HFFc6 (cell line): ENCODE measurements around the gene ULK4. TPM values are rescaled to one million over a fixed set of nuclear protein-coding genes. Genes with fewer than 3 reads are reported as not detected.
"Not testable (repeated sequence)": the region's sequence is repeated elsewhere in the genome, so short reads cannot be mapped to it uniquely, and the experiment has no call there.

Source experiments
- DNase-seq: peaks from one replicate; pipeline ENCODE4 v3.0.0-alpha.2; 2018
- H3K27ac Mint-ChIP-seq: 2 replicates; pipeline ENCODE4 v1.8.0; 2020; ENCODE audit warnings: mild to moderate bottlenecking, mixed read lengths
- H3K27me3 Mint-ChIP-seq: 2 replicates; pipeline ENCODE4 v1.8.0; 2021; ENCODE audit warnings: mild to moderate bottlenecking, moderate library complexity, mixed read lengths; ENCODE audit not compliant: insufficient read depth
- H3K36me3 Mint-ChIP-seq: 2 replicates; pipeline ENCODE4 v1.8.0; 2021; ENCODE audit warnings: low read depth, mixed read lengths
- H3K4me1 Mint-ChIP-seq: 2 replicates; pipeline ENCODE4 v1.8.0; 2020; ENCODE audit warnings: low read depth, mixed read lengths
- H3K4me3 Mint-ChIP-seq: 2 replicates; pipeline ENCODE4 v1.8.0; 2020; ENCODE audit warnings: mild to moderate bottlenecking, moderate library complexity, mixed read lengths
- H3K9me3 Mint-ChIP-seq: 2 replicates; pipeline ENCODE4 v1.8.0; 2020; ENCODE audit warnings: mild to moderate bottlenecking, mixed read lengths
- total RNA-seq, 6 experiments: library from RNA; stranded (reverse); fragmentation: NEBNext Ultra II Directional; extraction: Animal tissue kit (Norgen Biotek cat#: 25700); gene quantifications; 2 replicates in 1 of 6; 3 replicates in 5 of 6; pipeline ENCODE4 v1.2.3, GENCODE V29; 2021
- TF ChIP-seq, protein P1 (sequence below): fragments of 200-600 bp; sonication (generic); IDR thresholded peaks from 2 replicates; pipeline ENCODE4 v1.5.0; 2021; ENCODE audit warnings: antibody characterized with exemption, mild to moderate bottlenecking

The ULK4 gene
- total RNA-seq, 6 experiments from 2014 or later: 6.0 to 8.6 (median 6.7) TPM

DNA sequence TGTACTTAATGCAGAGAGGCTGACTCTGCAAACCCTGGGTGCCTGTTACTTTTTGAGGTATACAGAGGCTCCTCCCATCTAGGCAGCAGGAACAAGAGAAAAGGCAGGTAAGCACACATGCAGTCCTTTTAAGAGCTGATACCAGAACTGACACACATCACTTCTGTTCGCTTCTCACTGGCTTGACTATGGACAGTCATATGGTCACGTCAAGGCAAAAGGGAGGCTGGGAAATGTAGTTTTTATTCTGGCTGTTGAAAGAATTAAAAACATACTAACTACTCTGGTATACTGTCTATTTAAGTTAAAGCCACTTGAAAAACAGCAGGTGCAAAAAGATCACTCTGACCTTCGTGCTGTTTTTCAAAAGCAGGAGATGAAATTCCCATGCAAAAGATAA lies 544.3 kb downstream of the ULK4 start:
- no peak overlapping the region for H3K27ac Mint-ChIP-seq
- H3K36me3 Mint-ChIP-seq: no peaks in the 10 kb centered on the region
- H3K27me3 Mint-ChIP-seq: peaks cover 10% of the 10 kb centered on the region
- TF ChIP-seq, protein P1, sequence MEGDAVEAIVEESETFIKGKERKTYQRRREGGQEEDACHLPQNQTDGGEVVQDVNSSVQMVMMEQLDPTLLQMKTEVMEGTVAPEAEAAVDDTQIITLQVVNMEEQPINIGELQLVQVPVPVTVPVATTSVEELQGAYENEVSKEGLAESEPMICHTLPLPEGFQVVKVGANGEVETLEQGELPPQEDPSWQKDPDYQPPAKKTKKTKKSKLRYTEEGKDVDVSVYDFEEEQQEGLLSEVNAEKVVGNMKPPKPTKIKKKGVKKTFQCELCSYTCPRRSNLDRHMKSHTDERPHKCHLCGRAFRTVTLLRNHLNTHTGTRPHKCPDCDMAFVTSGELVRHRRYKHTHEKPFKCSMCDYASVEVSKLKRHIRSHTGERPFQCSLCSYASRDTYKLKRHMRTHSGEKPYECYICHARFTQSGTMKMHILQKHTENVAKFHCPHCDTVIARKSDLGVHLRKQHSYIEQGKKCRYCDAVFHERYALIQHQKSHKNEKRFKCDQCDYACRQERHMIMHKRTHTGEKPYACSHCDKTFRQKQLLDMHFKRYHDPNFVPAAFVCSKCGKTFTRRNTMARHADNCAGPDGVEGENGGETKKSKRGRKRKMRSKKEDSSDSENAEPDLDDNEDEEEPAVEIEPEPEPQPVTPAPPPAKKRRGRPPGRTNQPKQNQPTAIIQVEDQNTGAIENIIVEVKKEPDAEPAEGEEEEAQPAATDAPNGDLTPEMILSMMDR: no peak
- peaks cover 14% of the 10 kb centered on the region for H3K4me1 Mint-ChIP-seq
- H3K9me3 Mint-ChIP-seq: no peaks in the 10 kb centered on the region
- DNase-seq: no peak
- H3K4me3 Mint-ChIP-seq: no peak overlapping the region

DNA sequence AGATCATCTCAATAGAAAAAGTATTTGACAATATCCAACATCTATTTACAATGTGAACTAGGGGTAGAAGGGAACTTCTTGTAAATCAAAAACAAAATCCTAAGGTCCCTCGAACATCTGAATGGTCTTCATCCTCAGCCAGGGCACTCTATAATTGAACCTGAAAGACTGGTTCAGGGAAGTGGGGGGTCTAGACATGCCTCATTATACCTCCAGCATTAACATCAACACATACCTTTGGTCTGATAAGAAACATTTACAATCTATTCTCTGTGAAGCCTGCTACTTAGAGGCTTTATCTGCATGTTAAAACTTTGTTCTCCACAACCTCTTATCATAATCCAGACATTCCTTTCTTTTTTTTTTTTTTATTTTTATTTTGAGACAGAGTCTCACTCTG lies 550.8 kb downstream of the ULK4 start:
- no peak for DNase-seq
- H3K27ac Mint-ChIP-seq: no peak overlapping the region
- no peak overlapping the region for H3K4me3 Mint-ChIP-seq
- peaks cover 1% of the 10 kb centered on the region; the same call in 1 of the 2 replicates for H3K27me3 Mint-ChIP-seq
- no peaks in the 10 kb centered on the region for H3K9me3 Mint-ChIP-seq
- H3K4me1 Mint-ChIP-seq: no peaks in the 10 kb centered on the region
- TF ChIP-seq, protein P1: no peak
- no peaks in the 10 kb centered on the region for H3K36me3 Mint-ChIP-seq

DNA sequence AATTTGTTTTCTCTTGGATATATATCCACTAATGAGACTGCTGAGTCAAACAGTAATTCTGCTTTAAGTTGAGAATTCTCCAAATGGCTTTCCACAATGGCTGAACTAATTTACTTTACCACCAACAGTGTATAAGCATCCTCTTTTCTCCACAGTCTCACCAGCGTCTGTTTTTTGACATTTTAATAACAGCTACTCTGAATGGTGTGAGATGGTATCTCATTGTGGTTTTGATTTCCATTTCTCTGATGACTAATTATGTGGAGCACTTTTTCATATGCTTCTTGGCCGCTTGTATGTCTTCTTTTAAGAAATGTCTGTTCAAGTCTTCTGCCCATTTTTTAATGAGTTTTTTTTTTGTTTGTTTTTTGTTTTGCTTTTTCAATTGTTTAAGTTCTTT lies 556.4 kb downstream of the ULK4 start:
- Mint-ChIP-seq H3K27me3 (peaks cover 2% of the 10 kb centered on the region; the same call in 1 of the 2 replicates), H3K36me3 (no peaks in the 10 kb centered on the region), H3K4me3 (no peak overlapping the region), H3K27ac (no peak overlapping the region), H3K9me3 (no peaks in the 10 kb centered on the region), H3K4me1 (peaks cover 8% of the 10 kb centered on the region; the same call in 1 of the 2 replicates)
- DNase-seq: peak; percentile 55
- TF ChIP-seq, protein P1: no peak

DNA sequence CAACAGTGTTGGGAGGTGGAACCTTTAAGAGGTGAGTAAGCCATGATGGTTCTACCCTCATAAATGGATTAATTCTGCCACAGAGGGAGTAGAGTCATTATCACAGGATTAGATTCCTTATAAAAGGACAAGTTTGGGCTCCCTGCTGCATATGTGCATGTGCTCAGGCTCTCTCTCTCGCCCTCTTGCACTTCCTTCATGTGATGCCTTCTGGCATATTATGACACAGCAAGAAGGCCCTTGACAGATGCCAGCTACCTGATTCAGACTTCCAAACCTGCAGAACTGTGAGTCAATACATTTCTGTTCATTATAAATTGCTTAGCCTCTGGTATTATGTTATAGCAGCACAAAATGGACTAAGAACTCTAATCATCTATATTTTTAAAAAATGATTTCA lies 557.3 kb downstream of the ULK4 start:
- DNase-seq: no peak
- H3K4me3 Mint-ChIP-seq: no peak overlapping the region
- TF ChIP-seq, protein P1: no peak
- H3K27me3 Mint-ChIP-seq: peaks cover 3% of the 10 kb centered on the region
- H3K4me1 Mint-ChIP-seq: peaks cover 8% of the 10 kb centered on the region; the same call in 1 of the 2 replicates
- no peak overlapping the region for H3K27ac Mint-ChIP-seq
- no peaks in the 10 kb centered on the region for H3K9me3 Mint-ChIP-seq
- no peaks in the 10 kb centered on the region for H3K36me3 Mint-ChIP-seq

DNA sequence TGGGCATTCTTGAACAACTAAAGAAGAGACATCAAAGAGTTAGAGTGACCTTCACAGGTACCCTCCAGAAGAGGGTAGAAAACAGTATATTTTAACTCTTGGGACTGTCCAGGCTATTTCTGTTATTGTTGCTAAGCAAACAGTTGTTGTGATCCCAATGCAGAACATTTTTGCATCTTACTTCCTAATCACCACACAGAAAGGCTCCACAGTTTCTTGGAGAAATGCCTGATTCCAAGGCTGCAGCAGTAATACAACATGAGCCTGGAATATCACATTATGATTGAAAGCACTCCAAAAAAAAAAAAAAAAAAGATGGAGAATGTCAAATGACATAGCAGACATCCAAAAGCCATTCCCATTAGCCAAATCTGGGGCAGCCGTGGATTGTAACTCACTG lies 567.0 kb downstream of the ULK4 start:
- peaks cover 1% of the 10 kb centered on the region; the same call in 1 of the 2 replicates for H3K27me3 Mint-ChIP-seq
- no peaks in the 10 kb centered on the region for H3K4me1 Mint-ChIP-seq
- no peak overlapping the region for H3K27ac Mint-ChIP-seq
- no peaks in the 10 kb centered on the region for H3K36me3 Mint-ChIP-seq
- TF ChIP-seq, protein P1: no peak
- no peak overlapping the region for H3K4me3 Mint-ChIP-seq
- no peak for DNase-seq
- no peaks in the 10 kb centered on the region for H3K9me3 Mint-ChIP-seq

DNA sequence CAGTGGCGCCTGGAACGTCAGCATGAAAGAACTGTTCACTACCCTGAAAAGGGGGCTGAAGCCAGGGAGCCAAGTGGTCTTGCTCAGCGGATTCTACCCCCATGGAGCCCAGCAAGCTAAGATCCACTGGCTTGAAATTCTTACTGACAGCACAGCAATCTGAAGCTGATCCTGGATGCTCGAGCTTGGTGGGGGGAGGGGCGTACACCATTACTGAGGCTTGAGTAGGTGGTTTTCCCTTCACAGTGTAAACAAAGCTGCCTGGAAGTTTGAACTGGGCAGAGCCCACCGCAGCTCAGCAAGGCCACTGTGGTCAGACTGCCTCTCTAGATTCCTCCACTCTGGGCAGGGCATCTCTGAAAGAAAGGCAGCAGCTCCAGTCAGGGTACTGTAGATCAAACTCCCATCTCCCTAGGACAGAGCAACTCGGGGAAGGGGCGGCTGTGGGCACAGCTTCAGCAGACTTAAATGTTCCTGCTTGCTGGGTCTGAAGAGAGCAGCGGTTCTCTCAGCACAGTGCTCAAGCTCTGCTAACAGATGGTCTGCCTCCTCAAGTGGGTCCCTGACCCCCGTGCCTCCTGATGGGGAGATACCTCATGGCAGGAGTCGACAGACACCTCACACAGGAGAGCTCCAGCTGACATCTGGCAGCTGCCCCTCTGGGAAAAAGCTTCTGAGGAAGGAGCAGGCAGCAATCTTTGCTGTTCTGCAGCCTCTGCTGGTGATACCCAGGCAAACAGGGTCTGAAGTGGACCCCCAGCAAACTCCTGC lies 591.0 kb downstream of the ULK4 start:
- not testable (repeated sequence) for H3K27ac Mint-ChIP-seq, H3K4me3 Mint-ChIP-seq, DNase-seq, H3K4me1 Mint-ChIP-seq, H3K36me3 Mint-ChIP-seq, H3K9me3 Mint-ChIP-seq
- peaks cover 12% of the 10 kb centered on the region for H3K27me3 Mint-ChIP-seq
